MV-4-11 (cell line): ENCODE results near the gene FAM156A.
A peak's percentile ranks its signal among the peaks of the same experiment; 100 is the strongest.
"Not testable (repeated sequence)": the region's sequence is repeated elsewhere in the genome, so short reads cannot be mapped to it uniquely, and the experiment has no call there.

Source experiments
- DNase-seq: peaks from one replicate; lab custom pipeline; 2025; lab: John Stamatoyannopoulos, UW

Gene FAM156A

GRCh38 chrX:52966993-52967738 lies 8.8 kb upstream of the FAM156A start:
- DNase-seq: not testable (repeated sequence)

- not testable (repeated sequence) for DNase-seq
Measured at GRCh38 chrX:52958961-52959360, 643 bp upstream of the FAM156A start.

- DNase-seq: not testable (repeated sequence)
Measured at GRCh38 chrX:52949884-52950283, 8.4 kb downstream of the FAM156A start.

- DNase-seq: not testable (repeated sequence)
Measured at GRCh38 chrX:52949325-52949724, 9.0 kb downstream of the FAM156A start.

GRCh38 chrX:52948265-52948664 lies 10.1 kb downstream of the FAM156A start:
- not testable (repeated sequence) for DNase-seq

- not testable (repeated sequence) for DNase-seq
Measured at GRCh38 chrX:52947501-52947900, 10.8 kb downstream of the FAM156A start.

GRCh38 chrX:52945838-52946494 lies 12.4 kb downstream of the FAM156A start:
- DNase-seq: not testable (repeated sequence)

- DNase-seq: not testable (repeated sequence)
Measured at GRCh38 chrX:52941728-52942127, 16.6 kb downstream of the FAM156A start.

- DNase-seq: not testable (repeated sequence)
Measured at GRCh38 chrX:52940704-52941103, 17.6 kb downstream of the FAM156A start.

- not testable (repeated sequence) for DNase-seq
Measured at GRCh38 chrX:52935470-52935784, 22.9 kb downstream of the FAM156A start.

- peak; percentile 92 for DNase-seq
Measured at GRCh38 chrX:52934704-52935469, 23.4 kb downstream of the FAM156A start.

- no peak for DNase-seq
Measured at GRCh38 chrX:52933976-52934703, 24.2 kb downstream of the FAM156A start.

GRCh38 chrX:52933213-52933612 lies 25.1 kb downstream of the FAM156A start:
- no peak for DNase-seq

- not testable (repeated sequence) for DNase-seq
Measured at GRCh38 chrX:52930214-52930613, 28.1 kb downstream of the FAM156A start.

GRCh38 chrX:52923781-52924241 lies 34.5 kb downstream of the FAM156A start:
- DNase-seq: peak; percentile 59

GRCh38 chrX:52914704-52915103 lies 43.6 kb downstream of the FAM156A start:
- DNase-seq: not testable (repeated sequence)

- not testable (repeated sequence) for DNase-seq
Measured at GRCh38 chrX:52913681-52914080, 44.6 kb downstream of the FAM156A start.

GRCh38 chrX:52909313-52909969 lies 48.9 kb downstream of the FAM156A start:
- not testable (repeated sequence) for DNase-seq

- not testable (repeated sequence) for DNase-seq
Measured at GRCh38 chrX:52907900-52908299, 50.4 kb downstream of the FAM156A start.

GRCh38 chrX:52907137-52907536 lies 51.2 kb downstream of the FAM156A start:
- not testable (repeated sequence) for DNase-seq

GRCh38 chrX:52906072-52906471 lies 52.2 kb downstream of the FAM156A start:
- DNase-seq: not testable (repeated sequence)
